ENCODE results near the gene KRT72.

- no peak for TF ChIP-seq CTCF (IDR thresholded peaks at IDR 0.05; ENCODE audit: low read length)
- no peak for TF ChIP-seq EZH2phosphoT487 (IDR thresholded peaks at IDR 0.05; ENCODE audit: low read length)
- no peak for TF ChIP-seq EZH2 (optimal IDR thresholded peaks at IDR 0.05; ENCODE audit: low read depth, low read length)
Measured at GRCh38 chr12:52645120-52645761, 44.0 kb upstream of the KRT72 start.

Data from MM.1S (cell line).